Aortic smooth muscle cell (primary cell): ENCODE results near the gene DDOST. TPM values are rescaled to one million over a fixed set of nuclear protein-coding genes. Genes with fewer than 3 reads are reported as not detected.

Experiments used
- total RNA-seq: library from RNA; depleted of rRNA; stranded (reverse); fragments of >200 nt; gene quantifications from 2 replicates; pipeline ENCODE4 v1.2.3, GENCODE V29; 2014

DDOST gene
- total RNA-seq, result 331 and 374 TPM in 2 replicates

GRCh38 chr1:20661207-20662109 lies at the start of gene DDOST:
TSS of gene DDOST (minus strand) at chr1:20661369. CDS start at chr1:20661350, 19 bp downstream.

GRCh38 chr1:20633190-20634064 lies 27.7 kb downstream of the DDOST start, which contains the start of gene PINK1:
TSS of gene PINK1 (plus strand) at chr1:20633458. CDS start at chr1:20633549, 91 bp downstream.

Other genes with a start within 250 kb of the DDOST start
- 6.9 and 8.2 TPM in 2 replicates for gene CAMK2N1, start 175.2 kb downstream of the DDOST start, total RNA-seq
- 21.5 and 24.7 TPM in 2 replicates for gene MUL1, start 153.2 kb downstream of the DDOST start, total RNA-seq
- 0.06 TPM in 1 of 2 replicates, not detected in the other for gene FAM43B, start 108.8 kb downstream of the DDOST start, total RNA-seq
- 0.12 TPM in 1 of 2 replicates, not detected in the other for gene CDA, start 72.3 kb downstream of the DDOST start, total RNA-seq
- 61.9 and 73.1 TPM in 2 replicates for gene PINK1, start 27.9 kb downstream of the DDOST start, total RNA-seq
- 0.13 and 0.19 TPM in 2 replicates for gene KIF17, start 56.6 kb upstream of the DDOST start, total RNA-seq
- gene SH2D5, start 71.3 kb upstream of the DDOST start, total RNA-seq, result 1.6 and 2.5 TPM in 2 replicates
- 230 and 254 TPM in 2 replicates for gene HP1BP3, start 125.9 kb upstream of the DDOST start, total RNA-seq